ENCODE data around the gene PRICKLE2. TPM values are rescaled to one million over a fixed set of nuclear protein-coding genes. Genes with fewer than 3 reads are reported as not detected.

The PRICKLE2 gene
- total and polyA plus RNA-seq, 4 donors: 0.89 to 8.0 (median 3.2) TPM

DNA sequence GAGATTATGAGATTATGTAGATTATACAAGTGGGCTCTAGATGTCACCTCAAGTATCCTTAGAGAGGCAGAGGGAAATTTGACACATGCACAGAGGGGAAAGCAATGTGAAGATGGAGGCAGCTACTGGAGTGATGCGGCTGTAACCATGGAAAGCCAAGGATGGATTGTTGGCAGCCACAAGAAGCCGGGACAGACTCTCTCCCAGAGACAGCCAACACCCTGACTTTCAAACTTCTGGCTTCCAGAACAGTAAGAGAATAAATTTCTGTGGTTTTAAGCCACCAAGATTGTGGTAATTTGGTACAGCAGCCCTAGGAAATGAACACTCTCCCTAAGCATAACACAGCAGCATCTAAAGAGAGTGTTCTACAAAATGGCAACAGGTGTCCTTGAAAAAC lies 34.4 kb upstream of the PRICKLE2 start:
- Histone ChIP-seq H3K9ac (ENCODE audit: low read depth in 1 of 2, low read length in 2 of 2) (no peak overlapping the region), H3K4me3 (ENCODE audit: low read depth in 1 of 3, low read length in 3 of 3) (no peak overlapping the region), H3K36me3 (ENCODE audit: control insufficient read depth in 4 of 4, insufficient read depth in 3 of 4, low read depth in 1 of 4, low read length in 3 of 4) (no peaks in the 10 kb centered on the region), H3K27me3 (ENCODE audit: control insufficient read depth in 4 of 4, insufficient read depth in 4 of 4, low read length in 3 of 4) (no peaks in the 10 kb centered on the region), H3K27ac (ENCODE audit: low read depth in 1 of 2, low read length in 2 of 2) (no peak overlapping the region), H3K4me1 (ENCODE audit: control insufficient read depth in 4 of 4, insufficient read depth in 4 of 4, low read length in 3 of 4) (no peaks in the 10 kb centered on the region), H3K9me3 (ENCODE audit: control insufficient read depth in 4 of 4, low read length in 3 of 4) (no peaks in the 10 kb centered on the region)
- TF ChIP-seq NR2F2 (IDR thresholded peaks at IDR 0.05) (no peak), HNF4G (IDR thresholded peaks at IDR 0.05) (no peak), HNF4A (conservative IDR thresholded peaks at IDR 0.05) (no peak), RAD21 (IDR thresholded peaks at IDR 0.05) (no peak), JUND (IDR thresholded peaks at IDR 0.05) (no peak), RXRA (IDR thresholded peaks at IDR 0.05) (no peak), YY1 (IDR thresholded peaks at IDR 0.05) (no peak), SP1 (IDR thresholded peaks at IDR 0.05) (no peak), TAF1 (conservative IDR thresholded peaks at IDR 0.05) (no peak), EGR1 (IDR thresholded peaks at IDR 0.05; ENCODE audit: low read depth in 2 of 2) (no peak), GABPA (IDR thresholded peaks at IDR 0.05 in 1 of 2, conservative IDR thresholded peaks at IDR 0.05 in 1 of 2) (no peak), FOXA2 (IDR thresholded peaks at IDR 0.05) (no peak), FOXA1 (IDR thresholded peaks at IDR 0.05) (no peak)
- TF ChIP-seq, protein P1, sequence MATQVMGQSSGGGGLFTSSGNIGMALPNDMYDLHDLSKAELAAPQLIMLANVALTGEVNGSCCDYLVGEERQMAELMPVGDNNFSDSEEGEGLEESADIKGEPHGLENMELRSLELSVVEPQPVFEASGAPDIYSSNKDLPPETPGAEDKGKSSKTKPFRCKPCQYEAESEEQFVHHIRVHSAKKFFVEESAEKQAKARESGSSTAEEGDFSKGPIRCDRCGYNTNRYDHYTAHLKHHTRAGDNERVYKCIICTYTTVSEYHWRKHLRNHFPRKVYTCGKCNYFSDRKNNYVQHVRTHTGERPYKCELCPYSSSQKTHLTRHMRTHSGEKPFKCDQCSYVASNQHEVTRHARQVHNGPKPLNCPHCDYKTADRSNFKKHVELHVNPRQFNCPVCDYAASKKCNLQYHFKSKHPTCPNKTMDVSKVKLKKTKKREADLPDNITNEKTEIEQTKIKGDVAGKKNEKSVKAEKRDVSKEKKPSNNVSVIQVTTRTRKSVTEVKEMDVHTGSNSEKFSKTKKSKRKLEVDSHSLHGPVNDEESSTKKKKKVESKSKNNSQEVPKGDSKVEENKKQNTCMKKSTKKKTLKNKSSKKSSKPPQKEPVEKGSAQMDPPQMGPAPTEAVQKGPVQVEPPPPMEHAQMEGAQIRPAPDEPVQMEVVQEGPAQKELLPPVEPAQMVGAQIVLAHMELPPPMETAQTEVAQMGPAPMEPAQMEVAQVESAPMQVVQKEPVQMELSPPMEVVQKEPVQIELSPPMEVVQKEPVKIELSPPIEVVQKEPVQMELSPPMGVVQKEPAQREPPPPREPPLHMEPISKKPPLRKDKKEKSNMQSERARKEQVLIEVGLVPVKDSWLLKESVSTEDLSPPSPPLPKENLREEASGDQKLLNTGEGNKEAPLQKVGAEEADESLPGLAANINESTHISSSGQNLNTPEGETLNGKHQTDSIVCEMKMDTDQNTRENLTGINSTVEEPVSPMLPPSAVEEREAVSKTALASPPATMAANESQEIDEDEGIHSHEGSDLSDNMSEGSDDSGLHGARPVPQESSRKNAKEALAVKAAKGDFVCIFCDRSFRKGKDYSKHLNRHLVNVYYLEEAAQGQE (IDR thresholded peaks at IDR 0.05): no peak
- TF ChIP-seq, protein P2, sequence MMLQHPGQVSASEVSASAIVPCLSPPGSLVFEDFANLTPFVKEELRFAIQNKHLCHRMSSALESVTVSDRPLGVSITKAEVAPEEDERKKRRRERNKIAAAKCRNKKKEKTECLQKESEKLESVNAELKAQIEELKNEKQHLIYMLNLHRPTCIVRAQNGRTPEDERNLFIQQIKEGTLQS (IDR thresholded peaks at IDR 0.05): no peak
- TF ChIP-seq, protein P3, sequence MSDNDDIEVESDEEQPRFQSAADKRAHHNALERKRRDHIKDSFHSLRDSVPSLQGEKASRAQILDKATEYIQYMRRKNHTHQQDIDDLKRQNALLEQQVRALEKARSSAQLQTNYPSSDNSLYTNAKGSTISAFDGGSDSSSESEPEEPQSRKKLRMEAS (IDR thresholded peaks at IDR 0.05): no peak
- TF ChIP-seq, protein P4, sequence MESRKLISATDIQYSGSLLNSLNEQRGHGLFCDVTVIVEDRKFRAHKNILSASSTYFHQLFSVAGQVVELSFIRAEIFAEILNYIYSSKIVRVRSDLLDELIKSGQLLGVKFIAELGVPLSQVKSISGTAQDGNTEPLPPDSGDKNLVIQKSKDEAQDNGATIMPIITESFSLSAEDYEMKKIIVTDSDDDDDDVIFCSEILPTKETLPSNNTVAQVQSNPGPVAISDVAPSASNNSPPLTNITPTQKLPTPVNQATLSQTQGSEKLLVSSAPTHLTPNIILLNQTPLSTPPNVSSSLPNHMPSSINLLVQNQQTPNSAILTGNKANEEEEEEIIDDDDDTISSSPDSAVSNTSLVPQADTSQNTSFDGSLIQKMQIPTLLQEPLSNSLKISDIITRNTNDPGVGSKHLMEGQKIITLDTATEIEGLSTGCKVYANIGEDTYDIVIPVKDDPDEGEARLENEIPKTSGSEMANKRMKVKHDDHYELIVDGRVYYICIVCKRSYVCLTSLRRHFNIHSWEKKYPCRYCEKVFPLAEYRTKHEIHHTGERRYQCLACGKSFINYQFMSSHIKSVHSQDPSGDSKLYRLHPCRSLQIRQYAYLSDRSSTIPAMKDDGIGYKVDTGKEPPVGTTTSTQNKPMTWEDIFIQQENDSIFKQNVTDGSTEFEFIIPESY (IDR thresholded peaks at IDR 0.05): no peak
- TF ChIP-seq, protein P5, sequence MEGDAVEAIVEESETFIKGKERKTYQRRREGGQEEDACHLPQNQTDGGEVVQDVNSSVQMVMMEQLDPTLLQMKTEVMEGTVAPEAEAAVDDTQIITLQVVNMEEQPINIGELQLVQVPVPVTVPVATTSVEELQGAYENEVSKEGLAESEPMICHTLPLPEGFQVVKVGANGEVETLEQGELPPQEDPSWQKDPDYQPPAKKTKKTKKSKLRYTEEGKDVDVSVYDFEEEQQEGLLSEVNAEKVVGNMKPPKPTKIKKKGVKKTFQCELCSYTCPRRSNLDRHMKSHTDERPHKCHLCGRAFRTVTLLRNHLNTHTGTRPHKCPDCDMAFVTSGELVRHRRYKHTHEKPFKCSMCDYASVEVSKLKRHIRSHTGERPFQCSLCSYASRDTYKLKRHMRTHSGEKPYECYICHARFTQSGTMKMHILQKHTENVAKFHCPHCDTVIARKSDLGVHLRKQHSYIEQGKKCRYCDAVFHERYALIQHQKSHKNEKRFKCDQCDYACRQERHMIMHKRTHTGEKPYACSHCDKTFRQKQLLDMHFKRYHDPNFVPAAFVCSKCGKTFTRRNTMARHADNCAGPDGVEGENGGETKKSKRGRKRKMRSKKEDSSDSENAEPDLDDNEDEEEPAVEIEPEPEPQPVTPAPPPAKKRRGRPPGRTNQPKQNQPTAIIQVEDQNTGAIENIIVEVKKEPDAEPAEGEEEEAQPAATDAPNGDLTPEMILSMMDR (IDR thresholded peaks at IDR 0.05; ENCODE audit: low read depth, low read length, missing input control): no peak
- DNase-seq (ENCODE audit: low spot score): no peak
- 89% methylated on average over 2 of the region's 2 CpGs for WGBS

All from liver (tissue), 9 donors.